Measurements from ENCODE around the gene GSTT2B.
"Not testable (repeated sequence)": the region's sequence is repeated elsewhere in the genome, so short reads cannot be mapped to it uniquely, and the experiment has no call there.

GSTT2B gene

GRCh38 chr22:23961084-23961771 is at the start of gene GSTT2B:
GSTT2B (minus strand) TSS chr22:23961195; CDS start chr22:23961131, 64 bp downstream.
- not testable (repeated sequence) for DNase-seq (ENCODE audit: low read depth in 2 of 2)

GRCh38 chr22:24010018-24010391 is 49.0 kb upstream of the GSTT2B start:
- DNase-seq (ENCODE audit: low read depth in 2 of 2) = no peak

- DNase-seq (ENCODE audit: low read depth in 2 of 2) = no peak
Measured at GRCh38 chr22:24009227-24010017, 48.4 kb upstream of the GSTT2B start.

- no peak for DNase-seq (ENCODE audit: low read depth in 2 of 2)
Measured at GRCh38 chr22:24008381-24009226, 47.6 kb upstream of the GSTT2B start.

- DNase-seq (ENCODE audit: low read depth in 2 of 2) = no peak
Measured at GRCh38 chr22:24008022-24008283, 47.0 kb upstream of the GSTT2B start.

- DNase-seq (ENCODE audit: low read depth in 2 of 2) = no peak
Measured at GRCh38 chr22:24007253-24008021, 46.4 kb upstream of the GSTT2B start.

- DNase-seq (ENCODE audit: low read depth in 2 of 2) = no peak
Measured at GRCh38 chr22:24006914-24007214, 45.9 kb upstream of the GSTT2B start.

GRCh38 chr22:24006207-24006913 is 45.4 kb upstream of the GSTT2B start:
- DNase-seq (ENCODE audit: low read depth in 2 of 2) = no peak

- DNase-seq (ENCODE audit: low read depth in 2 of 2) = no peak
Measured at GRCh38 chr22:24005201-24005600, 44.2 kb upstream of the GSTT2B start, which contains the start of gene GSTT4. GSTT4 (minus strand) TSS chr22:24005453; CDS start chr22:24005356, 97 bp downstream.

GRCh38 chr22:24003887-24004286 is 42.9 kb upstream of the GSTT2B start:
- DNase-seq (ENCODE audit: low read depth in 2 of 2) = no peak

- DNase-seq (ENCODE audit: low read depth in 2 of 2) = no peak
Measured at GRCh38 chr22:24002851-24003250, 41.9 kb upstream of the GSTT2B start.

GRCh38 chr22:24002272-24002671 is 41.3 kb upstream of the GSTT2B start:
- DNase-seq (ENCODE audit: low read depth in 2 of 2) = no peak

- DNase-seq (ENCODE audit: low read depth in 2 of 2) = no peak
Measured at GRCh38 chr22:24001314-24001713, 40.3 kb upstream of the GSTT2B start.

- not testable (repeated sequence) for DNase-seq (ENCODE audit: low read depth in 2 of 2)
Measured at GRCh38 chr22:23999779-24000178, 38.8 kb upstream of the GSTT2B start.

- DNase-seq (ENCODE audit: low read depth in 2 of 2) = no peak
Measured at GRCh38 chr22:23997092-23997491, 36.1 kb upstream of the GSTT2B start.

GRCh38 chr22:23993581-23994177 is 32.7 kb upstream of the GSTT2B start:
- DNase-seq (ENCODE audit: low read depth in 2 of 2) = not testable (repeated sequence)

- DNase-seq (ENCODE audit: low read depth in 2 of 2) = not testable (repeated sequence)
Measured at GRCh38 chr22:23993080-23993479, 32.1 kb upstream of the GSTT2B start.

- not testable (repeated sequence) for DNase-seq (ENCODE audit: low read depth in 2 of 2)
Measured at GRCh38 chr22:23989583-23990244, 28.7 kb upstream of the GSTT2B start.

- not testable (repeated sequence) for DNase-seq (ENCODE audit: low read depth in 2 of 2)
Measured at GRCh38 chr22:23986538-23987178, 25.7 kb upstream of the GSTT2B start.

- DNase-seq (ENCODE audit: low read depth in 2 of 2) = not testable (repeated sequence)
Measured at GRCh38 chr22:23986089-23986488, 25.1 kb upstream of the GSTT2B start.

All from activated CD8-positive, alpha-beta memory T cell treated with anti-CD3 and anti-CD28 coated beads for 4 hours (primary cell).